H1 (cell line): ENCODE measurements around the gene ETV1. TPM values are rescaled to one million over a fixed set of nuclear protein-coding genes. Genes with fewer than 3 reads are reported as not detected.

Source experiments
- CTCF ChIA-PET: fragments of 300-600 bp; sonication (Branson Sonifier 250); formaldehyde crosslinking; loops from one replicate; lab custom pipeline; 2021; ENCODE audit not compliant: partially characterized antibody; lab: Charles Lee
- POLR2A ChIA-PET: fragments of 300-600 bp; sonication (Branson Sonifier 250); formaldehyde crosslinking; loops from one replicate; lab custom pipeline; 2021; ENCODE audit warnings: inconsistent platforms; ENCODE audit not compliant: partially characterized antibody; lab: Charles Lee
- DNase-seq, 2 experiments: peaks; one replicate each; pipeline versions ENCODE4 v3.0.0 to v3.0.0-alpha.2; 2010 to 2022; ENCODE audit warnings: low spot score in 2 of 2, low read depth in 1 of 2, mixed read lengths in 1 of 2
- FAIRE-seq: peaks from 2 replicates; lab custom pipeline; 2011; peaks lifted over from hg19 to GRCh38; lab: Jason Lieb, UNC
- H2AFZ ChIP-seq: 2 replicates; pipeline ENCODE4 v1.8.1; 2012; ENCODE audit warnings: low read length, inconsistent platforms
- H2AK5ac ChIP-seq: 2 replicates; pipeline ENCODE4 v1.6.1; 2013; ENCODE audit warnings: low read depth, low read length
- H2BK120ac ChIP-seq: replicated peaks from 2 replicates; pipeline ENCODE3; 2013; ENCODE audit warnings: low read depth, low read length, inconsistent platforms
- H2BK12ac ChIP-seq: 2 replicates; pipeline ENCODE4 v1.6.1; 2013; ENCODE audit warnings: low read depth, low read length
- H2BK15ac ChIP-seq: 2 replicates; pipeline ENCODE4 v1.6.1; 2013; ENCODE audit warnings: low read length
- H2BK20ac ChIP-seq: 2 replicates; pipeline ENCODE4 v1.6.1; 2013; ENCODE audit warnings: low read length
- H2BK5ac ChIP-seq: 2 replicates; pipeline ENCODE4 v1.6.1; 2013; ENCODE audit warnings: low read depth, low read length
- H3K14ac ChIP-seq: 2 replicates; pipeline ENCODE4 v1.6.1; 2013; ENCODE audit warnings: inconsistent platforms; ENCODE audit not compliant: insufficient read length
- H3K18ac ChIP-seq: 2 replicates; pipeline ENCODE4 v1.6.1; 2013; ENCODE audit warnings: low read length; ENCODE audit errors: extremely low read depth
- H3K23ac ChIP-seq: 2 replicates; pipeline ENCODE4 v1.6.1; 2013; ENCODE audit warnings: inconsistent platforms; ENCODE audit not compliant: insufficient read length
- H3K23me2 ChIP-seq: 2 replicates; pipeline ENCODE4 v1.6.1; 2013; ENCODE audit warnings: low read depth, low read length
- H3K27ac ChIP-seq: 2 replicates; pipeline ENCODE4 v1.6.1; 2011; ENCODE audit warnings: low read depth, low read length, inconsistent platforms
- H3K27me3 ChIP-seq, 4 experiments: replicated peaks in 1 of 4; 1 replicate in 1 of 4; 2 replicates in 3 of 4; pipeline versions ENCODE4 v1.6.1 to v1.8.1; 2011 to 2013; ENCODE audit warnings: low read length in 3 of 4, mild to moderate bottlenecking in 3 of 4, inconsistent platforms in 2 of 4, mixed read lengths in 2 of 4, moderate library complexity in 1 of 4; ENCODE audit not compliant: control insufficient read depth in 3 of 4, insufficient read depth in 3 of 4; ENCODE audit errors: extremely low read depth in 1 of 4
- H3K36me3 ChIP-seq, 4 experiments: 2 replicates each; pipeline versions ENCODE4 v1.6.1 to v1.8.1; 2011 to 2013; ENCODE audit warnings: mild to moderate bottlenecking in 4 of 4, low read length in 3 of 4, moderate library complexity in 2 of 4, control low read depth in 1 of 4, inconsistent platforms in 1 of 4; ENCODE audit not compliant: insufficient read depth in 4 of 4, control insufficient read depth in 2 of 4
- H3K4ac ChIP-seq: replicated peaks from 2 replicates; pipeline ENCODE3; 2013; ENCODE audit warnings: low read length, low read depth, mixed read lengths, inconsistent platforms; ENCODE audit not compliant: insufficient read length
- H3K4me1 ChIP-seq, 4 experiments: replicated peaks in 1 of 4; 1 replicate in 1 of 4; 2 replicates in 3 of 4; pipeline versions ENCODE4 v1.6.1 to v1.8.1; 2011 to 2013; ENCODE audit warnings: low read length in 3 of 4, inconsistent platforms in 2 of 4, mixed read lengths in 1 of 4; ENCODE audit not compliant: insufficient read depth in 4 of 4, control insufficient read depth in 3 of 4
- H3K4me2 ChIP-seq, 2 experiments: 2 replicates each; pipeline versions ENCODE4 v1.6.1 to v1.8.1; 2011 to 2013; ENCODE audit warnings: low read depth in 2 of 2, low read length in 2 of 2, control low read depth in 1 of 2, inconsistent platforms in 1 of 2, mild to moderate bottlenecking in 1 of 2; ENCODE audit not compliant: insufficient read depth in 1 of 2
- H3K4me3 ChIP-seq, 4 experiments: fragments of 200-600, 300-600 bp in 1 of 4; sonication (generic), shearing (Covaris generic), sonication (Bioruptor Twin) in 1 of 4; 2 replicates each; pipeline versions ENCODE4 v1.5.1 to v1.8.1; 2011 to 2016; ENCODE audit warnings: low read length in 4 of 4, low read depth in 3 of 4, control low read depth in 2 of 4, inconsistent platforms in 2 of 4, mild to moderate bottlenecking in 2 of 4, mixed read lengths in 1 of 4, moderate library complexity in 1 of 4; ENCODE audit not compliant: insufficient read depth in 2 of 4; ENCODE audit errors: extremely low read depth in 1 of 4
- H3K56ac ChIP-seq: replicated peaks from 2 replicates; pipeline ENCODE3; 2013; ENCODE audit warnings: low read depth, mild to moderate bottlenecking, mixed read lengths, low read length, inconsistent platforms; ENCODE audit not compliant: insufficient read length
- H3K79me1 ChIP-seq: 2 replicates; pipeline ENCODE4 v1.6.1; 2013; ENCODE audit warnings: low read depth, low read length, control low read depth
- H3K79me2 ChIP-seq, 2 experiments: 2 replicates each; pipeline versions ENCODE4 v1.6.1 to v1.8.1; 2012 to 2013; ENCODE audit warnings: low read length in 2 of 2, mild to moderate bottlenecking in 2 of 2, inconsistent platforms in 1 of 2; ENCODE audit not compliant: insufficient read depth in 2 of 2, control insufficient read depth in 1 of 2
- H3K9ac ChIP-seq, 4 experiments: replicated peaks in 1 of 4; 1 replicate in 1 of 4; 2 replicates in 3 of 4; pipeline versions ENCODE4 v1.6.1 to v1.8.1; 2011 to 2013; ENCODE audit warnings: low read depth in 3 of 4, low read length in 3 of 4, control low read depth in 2 of 4, mild to moderate bottlenecking in 2 of 4, moderate library complexity in 2 of 4, inconsistent platforms in 1 of 4; ENCODE audit errors: extremely low read depth in 1 of 4
- H3K9me3 ChIP-seq, 2 experiments: 2 replicates each; pipeline versions ENCODE4 v1.6.1 to v1.8.1; 2012 to 2013; ENCODE audit warnings: mild to moderate bottlenecking in 2 of 2, moderate library complexity in 2 of 2, control low read depth in 1 of 2, inconsistent platforms in 1 of 2, low read depth in 1 of 2, low read length in 1 of 2, mixed read lengths in 1 of 2; ENCODE audit not compliant: insufficient read depth in 2 of 2
- H4K20me1 ChIP-seq, 2 experiments: replicated peaks in 1 of 2; 2 replicates each; pipeline versions ENCODE3 to v1.8.1; 2011 to 2013; ENCODE audit warnings: inconsistent platforms in 2 of 2, low read length in 2 of 2, mild to moderate bottlenecking in 1 of 2; ENCODE audit not compliant: insufficient read depth in 2 of 2, control insufficient read depth in 1 of 2
- H4K5ac ChIP-seq: 2 replicates; pipeline ENCODE4 v1.6.1; 2013; ENCODE audit warnings: low read length, low read depth, mixed read lengths, inconsistent platforms; ENCODE audit not compliant: insufficient read length
- H4K8ac ChIP-seq: 2 replicates; pipeline ENCODE4 v1.8.0; 2013; ENCODE audit warnings: mild to moderate bottlenecking, moderate library complexity, low read length, inconsistent platforms; ENCODE audit not compliant: insufficient read depth; ENCODE audit errors: extremely low read depth
- H4K91ac ChIP-seq: replicated peaks from 2 replicates; pipeline ENCODE3; 2013; ENCODE audit warnings: low read length, mixed read lengths, inconsistent platforms; ENCODE audit not compliant: insufficient read length
- BCL11A ChIP-seq, 2 experiments: IDR thresholded peaks; one replicate each; pipeline ENCODE4 v1.6.1; 2011; ENCODE audit warnings: low read depth in 2 of 2, low read length in 2 of 2, mild to moderate bottlenecking in 2 of 2
- CREB1 ChIP-seq: IDR thresholded peaks from 2 replicates; pipeline ENCODE4 v1.6.1; 2012; ENCODE audit warnings: inconsistent platforms
- GABPA ChIP-seq: IDR thresholded peaks from 2 replicates; pipeline ENCODE4 v1.6.1; 2011; ENCODE audit warnings: mild to moderate bottlenecking, low read length, moderate library complexity, borderline replicate concordance; ENCODE audit not compliant: insufficient read depth
- KDM5A ChIP-seq: fragments of 200-600 bp; IDR thresholded peaks from 2 replicates; pipeline ENCODE4 v1.7.1; 2012; ENCODE audit warnings: mild to moderate bottlenecking, low read length, inconsistent platforms, mixed read lengths
- MAFK ChIP-seq: IDR thresholded peaks from 2 replicates; pipeline ENCODE4 v1.6.1; 2012; ENCODE audit warnings: low read depth, mild to moderate bottlenecking, improper control_type of control experiment, low read length
- NRF1 ChIP-seq: IDR thresholded peaks from 2 replicates; pipeline ENCODE4 v1.6.1; 2011; ENCODE audit warnings: mild to moderate bottlenecking, low read depth, low read length, improper control_type of control experiment
- POLR2A ChIP-seq, 2 experiments: IDR thresholded peaks; 1 replicate in 1 of 2; 2 replicates in 1 of 2; pipeline ENCODE4 v1.6.1; 2011; ENCODE audit warnings: low read depth in 2 of 2, low read length in 2 of 2, mild to moderate bottlenecking in 2 of 2; ENCODE audit errors: control extremely low read depth in 1 of 2
- ZNF274 ChIP-seq: IDR thresholded peaks from 2 replicates; pipeline ENCODE4 v1.7.0; 2012; ENCODE audit warnings: low read length, borderline replicate concordance; ENCODE audit errors: extremely low read depth
- WGBS, 2 experiments: shearing (Covaris generic) in 1 of 2; methylation state at CpG; one replicate each; pipeline versions ENCODE4 v1.1.6 to v1.1.7; 2013 to 2015; ENCODE audit warnings: low lambda C conversion rate in 2 of 2, mixed read lengths in 2 of 2, inconsistent platforms in 1 of 2, low coverage in 1 of 2, missing lambda C conversion rate in 1 of 2; ENCODE audit not compliant: insufficient replicate concordance in 2 of 2, insufficient coverage in 1 of 2, insufficient read length in 1 of 2; ENCODE audit errors: extremely low coverage in 1 of 2, missing lambda C conversion rate in 1 of 2; 5-methylcytosine and 5-hydroxymethylcytosine counted together
- polyA plus RNA-seq, 7 experiments: library from polyadenylated mRNA; depleted of rRNA in 3 of 7; stranded (reverse) in 5 of 7; unstranded in 2 of 7; fragments of >200 nt in 5 of 7; fragments of 200-250 nt in 2 of 7; gene quantifications; 1 replicate in 5 of 7; 2 replicates in 1 of 7; 4 replicates in 1 of 7; pipeline versions ENCODE4 v1.2.1 to v1.2.3, GENCODE V29; 2011 to 2013; ENCODE audit warnings: missing spikeins in 2 of 7, mixed read lengths in 2 of 7
- total RNA-seq: library from RNA; stranded (reverse); fragmentation: NEBNext Ultra II Directional; extraction: Animal tissue kit (Norgen Biotek cat#: 25700); gene quantifications from 2 replicates; pipeline ENCODE4 v1.2.1, GENCODE V29; 2021
- TF ChIP-seq, protein P1 (sequence below), 3 experiments: IDR thresholded peaks; 1 replicate in 2 of 3; 2 replicates in 1 of 3; pipeline versions ENCODE4 v1.5.1 to v1.6.1; 2011; ENCODE audit warnings: low read length in 3 of 3, mild to moderate bottlenecking in 3 of 3, inconsistent platforms in 2 of 3, low read depth in 1 of 3, moderate library complexity in 1 of 3; ENCODE audit not compliant: insufficient read depth in 1 of 3; ENCODE audit errors: control extremely low read depth in 1 of 3

Gene ETV1
- total and polyA plus RNA-seq, 2 of the 8 experiments (the other 6 are each of a cell fraction or from before 2014, with no cell fraction given) = 58.3 to 91.2 TPM

DNA sequence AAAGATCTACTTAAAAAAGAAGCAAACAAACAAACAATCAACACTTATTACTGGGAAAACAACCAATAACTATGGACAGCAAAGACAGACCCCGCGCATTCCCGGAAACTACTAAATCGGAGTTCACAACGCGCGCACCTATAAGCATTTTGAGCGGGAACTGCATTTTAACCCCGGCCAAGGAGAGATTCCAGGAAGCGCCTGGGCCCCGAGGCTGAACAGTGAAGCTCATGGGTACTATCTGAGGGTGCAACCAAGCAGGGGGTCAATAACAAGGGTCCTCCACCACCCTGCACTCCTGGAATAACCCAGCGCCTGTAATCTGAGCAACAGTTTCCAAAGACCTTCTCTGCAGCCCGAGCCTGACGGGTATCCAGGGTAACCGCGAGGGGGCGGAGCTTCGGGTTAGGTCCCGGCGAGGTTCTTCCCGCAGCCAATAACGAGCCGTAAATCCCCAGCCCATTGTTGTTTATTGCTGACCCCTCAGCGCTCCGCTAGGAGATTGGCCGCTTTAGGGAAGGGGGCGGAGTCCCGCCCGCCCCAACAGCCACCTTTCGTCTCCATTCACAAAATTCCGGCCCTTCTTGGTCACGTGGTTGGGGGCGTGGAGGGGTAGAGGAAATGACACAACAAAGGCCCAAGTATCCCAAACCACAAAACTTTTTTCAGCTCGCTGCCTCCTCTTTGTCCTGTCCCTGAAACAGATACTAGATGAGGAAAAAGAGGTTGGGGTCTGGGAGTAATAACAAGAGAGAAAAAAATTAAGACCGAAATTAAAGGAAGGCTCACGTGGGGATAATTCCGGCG is 1.7 kb upstream of the ETV1 start:
- Histone ChIP-seq H3K79me2 (peaks cover 0 to 21% of the 10 kb centered on the region in 2 experiments; a peak in 2 of 4 replicates), H3K4me3 (peak overlapping the region; percentile 75 to 85 (median 78)), H3K4me2 (peak overlapping the region; percentile 86 to 99), H2BK15ac (peak overlapping the region; percentile 62), H3K18ac (peak overlapping the region; percentile 56; the same call in 1 of the 2 replicates), H3K4me1 (peaks cover 0 to 3% (median 2%) of the 10 kb centered on the region in 4 experiments; a peak in 4 of 7 replicates), H3K56ac (peak overlapping the region; percentile 23), H3K9ac (peak overlapping the region; percentile 76 to 92 (median 82)), H3K4ac (peak overlapping the region; percentile 33), H3K36me3 (peaks cover 0 to 2% (median 0%) of the 10 kb centered on the region in 4 experiments; a peak in 1 of 8 replicates), H3K27me3 (no peaks in the 10 kb centered on the region), H3K23ac (no peak overlapping the region), H2AFZ (peak overlapping the region; percentile 67), H4K20me1 (no peaks in the 10 kb centered on the region), H3K27ac (peak overlapping the region; percentile 81), H2AK5ac (no peak overlapping the region; the same call in 1 of the 2 replicates), H3K79me1 (no peaks in the 10 kb centered on the region), H3K23me2 (peaks cover 14% of the 10 kb centered on the region), H4K91ac (no peak overlapping the region), H2BK5ac (peak overlapping the region; percentile 94), H2BK12ac (peak overlapping the region; percentile 42; the same call in 1 of the 2 replicates), H2BK20ac (no peak overlapping the region), H2BK120ac (no peak overlapping the region), H3K14ac (no peak overlapping the region), H3K9me3 (no peaks in the 10 kb centered on the region), H4K5ac (peak overlapping the region; percentile 5), H4K8ac (no peak overlapping the region)
- DNase-seq (peak; percentile 96 to 97), FAIRE-seq (peak; percentile 99)
- WGBS, 2 experiments = 3% methylated on average over 38 of the region's 38 CpGs; no CpG with 5 or more reads in 1 of the 2 experiments
- ChIA-PET POLR2A (interaction anchor here (0.9 to 4.1 kb wide), 10 partner anchors 9 to 627 kb away, joined by 3 to 48 read pairs (median 6); no protein-coding TSS in a partner anchor), CTCF (interaction anchor here (0.9 to 1.6 kb wide), 4 partner anchors 25 to 434 kb away, joined by 3 to 5 read pairs (median 3); no protein-coding TSS in a partner anchor)
- TF ChIP-seq MAFK (no peak), KDM5A (no peak), BCL11A (IDR thresholded peaks at IDR 0.05; ENCODE audit: low read depth in 2 of 2, low read length in 2 of 2) (no peak), GABPA (no peak), POLR2A (IDR thresholded peaks at IDR 0.05; ENCODE audit: control extremely low read depth in 1 of 2, low read depth in 2 of 2, low read length in 2 of 2) (peak; percentile 58 to 74), ZNF274 (no peak), CREB1 (no peak), NRF1 (no peak)
- TF ChIP-seq, protein P1, sequence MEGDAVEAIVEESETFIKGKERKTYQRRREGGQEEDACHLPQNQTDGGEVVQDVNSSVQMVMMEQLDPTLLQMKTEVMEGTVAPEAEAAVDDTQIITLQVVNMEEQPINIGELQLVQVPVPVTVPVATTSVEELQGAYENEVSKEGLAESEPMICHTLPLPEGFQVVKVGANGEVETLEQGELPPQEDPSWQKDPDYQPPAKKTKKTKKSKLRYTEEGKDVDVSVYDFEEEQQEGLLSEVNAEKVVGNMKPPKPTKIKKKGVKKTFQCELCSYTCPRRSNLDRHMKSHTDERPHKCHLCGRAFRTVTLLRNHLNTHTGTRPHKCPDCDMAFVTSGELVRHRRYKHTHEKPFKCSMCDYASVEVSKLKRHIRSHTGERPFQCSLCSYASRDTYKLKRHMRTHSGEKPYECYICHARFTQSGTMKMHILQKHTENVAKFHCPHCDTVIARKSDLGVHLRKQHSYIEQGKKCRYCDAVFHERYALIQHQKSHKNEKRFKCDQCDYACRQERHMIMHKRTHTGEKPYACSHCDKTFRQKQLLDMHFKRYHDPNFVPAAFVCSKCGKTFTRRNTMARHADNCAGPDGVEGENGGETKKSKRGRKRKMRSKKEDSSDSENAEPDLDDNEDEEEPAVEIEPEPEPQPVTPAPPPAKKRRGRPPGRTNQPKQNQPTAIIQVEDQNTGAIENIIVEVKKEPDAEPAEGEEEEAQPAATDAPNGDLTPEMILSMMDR (IDR thresholded peaks at IDR 0.05; ENCODE audit: control extremely low read depth in 1 of 3, insufficient read depth in 1 of 3, low read depth in 1 of 3, low read length in 3 of 3) = no peak
